ENCODE results near the gene DISC1. TPM values are rescaled to one million over a fixed set of nuclear protein-coding genes. Genes with fewer than 3 reads are reported as not detected.
"Not testable (repeated sequence)": the region's sequence is repeated elsewhere in the genome, so short reads cannot be mapped to it uniquely, and the experiment has no call there.

Gene DISC1
- total RNA-seq, 1 experiment from 2014 or later = 0.91 TPM

DNA sequence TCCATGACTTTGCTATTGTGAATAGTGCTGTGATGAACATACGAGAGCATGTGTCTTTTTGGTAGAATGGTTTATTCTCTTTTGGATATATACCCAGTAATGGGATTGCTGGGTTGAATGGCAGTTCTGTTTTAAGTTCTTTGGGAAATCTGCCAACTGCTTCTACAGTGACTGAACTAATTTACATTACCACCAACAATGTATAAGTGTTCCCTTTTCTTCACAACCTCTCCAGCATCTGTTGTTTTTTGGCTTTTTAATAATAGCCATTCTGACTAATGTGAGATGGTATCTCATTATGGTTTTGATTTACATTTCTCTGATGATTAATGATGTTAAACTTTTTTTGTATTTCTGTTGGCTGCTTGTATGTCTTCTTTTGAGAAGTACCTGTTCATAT lies 335.2 kb downstream of the DISC1 start:
- in situ Hi-C loops (cut with HindIII; ENCODE audit: low pct_unique_long_range_greater_than_20kb, low sequenced_read_pairs); DNase-seq (ENCODE audit: low read depth): not testable (repeated sequence)

DNA sequence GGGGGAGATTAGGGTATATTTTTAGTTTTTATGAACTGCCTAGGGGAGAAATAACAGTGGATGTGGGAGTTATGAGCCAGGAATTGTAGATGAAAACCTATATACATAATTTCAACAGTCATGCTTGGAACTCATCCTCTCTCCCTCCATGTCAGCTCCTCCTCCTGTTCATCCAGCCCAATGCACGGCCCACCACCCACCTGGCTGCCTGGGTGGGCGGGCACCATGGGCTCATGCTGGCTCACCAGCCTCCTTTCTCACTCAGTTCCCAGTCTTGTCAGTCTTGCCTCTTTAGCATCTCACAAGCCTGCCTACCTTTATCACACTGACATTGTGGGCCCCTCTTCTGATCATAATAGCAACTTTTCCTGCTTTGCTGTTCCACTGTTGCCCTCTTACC lies 336.0 kb downstream of the DISC1 start:
- in situ Hi-C loops (cut with HindIII; ENCODE audit: low pct_unique_long_range_greater_than_20kb, low sequenced_read_pairs) = no loop called here
- no peak for DNase-seq (ENCODE audit: low read depth)

DNA sequence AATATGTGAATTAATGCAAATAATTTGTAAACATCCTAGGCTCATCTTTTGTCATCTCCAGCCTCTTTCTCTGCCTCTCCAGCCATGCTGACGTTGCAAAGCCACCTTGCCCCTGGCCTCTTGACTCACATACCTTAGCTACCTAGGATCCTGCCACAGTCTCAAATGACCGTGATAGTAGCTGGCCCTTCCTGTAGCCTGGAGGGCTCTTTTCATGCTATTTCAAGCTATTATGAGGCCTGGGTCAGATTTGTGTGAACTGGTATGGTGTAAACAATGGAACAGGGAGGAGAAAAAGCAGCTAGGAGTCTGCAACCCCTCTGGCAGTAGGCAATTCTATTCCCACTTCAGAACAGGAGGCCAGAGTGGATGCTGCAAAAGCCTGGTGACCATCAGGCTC lies 337.7 kb downstream of the DISC1 start:
- in situ Hi-C loops (cut with HindIII; ENCODE audit: low pct_unique_long_range_greater_than_20kb, low sequenced_read_pairs) = no loop called here
- no peak for DNase-seq (ENCODE audit: low read depth)

DNA sequence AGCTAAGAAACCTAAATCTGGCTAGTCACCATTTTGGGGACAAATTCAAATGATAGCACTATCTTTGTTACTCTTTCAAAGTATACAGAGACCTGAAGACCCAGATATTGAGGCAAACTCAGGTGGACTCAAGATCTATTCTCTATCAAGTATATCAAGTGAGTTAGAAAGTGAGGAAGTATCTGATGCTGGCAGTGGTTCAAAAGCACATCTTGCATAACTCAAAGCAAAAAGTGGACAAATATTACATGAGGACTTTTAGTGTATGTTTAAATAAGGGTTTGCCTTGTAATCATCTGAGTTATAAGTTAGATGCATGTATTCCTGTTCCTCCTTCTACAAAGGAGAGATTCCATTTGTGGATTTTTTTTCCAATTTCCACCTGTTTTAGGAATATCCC lies 338.4 kb downstream of the DISC1 start:
- DNase-seq (ENCODE audit: low read depth) = no peak
- in situ Hi-C loops (cut with HindIII; ENCODE audit: low pct_unique_long_range_greater_than_20kb, low sequenced_read_pairs) = no loop called here

DNA sequence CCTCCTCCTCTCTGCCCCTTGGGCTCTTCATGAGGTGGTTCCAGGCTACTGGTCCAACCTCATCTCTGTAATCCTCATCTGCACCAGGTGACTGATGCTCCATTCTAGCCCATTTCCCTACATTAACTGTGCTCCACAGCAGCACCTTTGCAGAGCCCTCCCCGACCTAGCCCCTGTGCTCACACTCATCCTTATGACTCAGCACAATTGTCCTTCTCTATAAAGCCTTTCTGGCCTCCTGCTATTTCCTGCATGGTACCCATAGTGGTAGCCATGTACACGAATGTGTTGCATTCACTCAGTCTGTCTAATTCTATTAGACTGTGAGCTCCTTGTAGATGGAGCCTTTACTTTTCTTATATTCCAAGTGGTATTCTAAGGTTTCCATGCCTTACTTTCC lies 339.0 kb downstream of the DISC1 start:
- no peak for DNase-seq (ENCODE audit: low read depth)
- in situ Hi-C loops (cut with HindIII; ENCODE audit: low pct_unique_long_range_greater_than_20kb, low sequenced_read_pairs) = no loop called here

DNA sequence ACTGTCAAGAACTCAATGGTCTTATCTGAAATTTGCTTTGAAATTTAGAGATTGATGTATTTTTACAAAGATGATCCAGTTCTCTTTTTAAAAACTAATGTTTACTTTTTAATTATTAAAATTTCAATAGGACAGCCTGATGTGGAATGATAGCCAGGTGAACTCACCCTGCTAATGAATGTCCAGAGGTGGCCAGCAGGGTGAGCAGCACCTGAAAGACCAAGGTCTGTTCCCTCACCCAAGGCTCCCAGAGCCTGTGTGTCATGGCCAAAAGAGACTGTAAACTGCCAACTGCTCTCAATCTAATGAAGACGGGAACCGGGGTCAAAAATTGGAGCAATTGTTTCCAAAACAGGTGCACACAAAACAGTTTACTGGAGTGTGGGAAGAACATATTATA lies 340.4 kb downstream of the DISC1 start:
- in situ Hi-C loops (cut with HindIII; ENCODE audit: low pct_unique_long_range_greater_than_20kb, low sequenced_read_pairs) = no loop called here
- no peak for DNase-seq (ENCODE audit: low read depth)

DNA sequence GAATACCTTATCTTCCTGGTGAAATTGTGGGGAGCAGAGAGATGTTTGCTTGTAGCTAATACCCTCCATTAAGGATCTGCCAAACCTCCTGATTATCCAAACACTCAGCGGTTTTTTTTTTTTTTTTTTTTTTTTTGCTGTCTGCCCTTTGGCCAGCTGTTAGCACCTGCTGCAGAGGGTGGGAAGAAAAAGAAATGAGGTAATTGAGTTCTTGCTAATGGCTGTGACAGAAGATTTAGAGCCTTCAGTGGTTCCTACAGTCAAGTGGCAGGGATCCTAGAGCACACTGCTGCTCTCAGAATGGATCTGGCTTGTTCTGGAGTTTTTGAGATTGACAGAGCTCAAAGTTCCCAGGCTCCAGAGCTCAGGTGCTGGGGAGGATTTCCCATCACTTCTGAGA lies 342.5 kb downstream of the DISC1 start:
- no peak for DNase-seq (ENCODE audit: low read depth)
- in situ Hi-C loops (cut with HindIII; ENCODE audit: low pct_unique_long_range_greater_than_20kb, low sequenced_read_pairs) = no loop called here

DNA sequence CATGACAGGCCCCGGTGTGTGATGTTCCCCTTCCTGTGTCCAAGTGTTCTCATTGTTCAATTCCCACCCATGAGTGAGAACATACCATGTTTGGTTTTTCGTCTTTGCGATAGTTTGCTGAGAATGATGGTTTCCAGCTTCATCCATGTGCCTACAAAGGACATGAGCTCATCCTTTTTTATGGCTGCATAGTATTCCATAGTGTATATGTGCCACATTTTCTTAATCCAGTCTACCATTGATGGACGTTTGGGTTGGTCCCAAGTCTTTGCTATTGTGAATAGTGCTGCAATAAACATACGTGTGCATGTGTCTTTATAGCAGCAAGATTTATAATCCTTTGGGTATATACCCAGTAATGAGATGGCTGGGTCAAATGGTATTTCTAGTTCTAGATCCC lies 343.2 kb downstream of the DISC1 start:
- DNase-seq (ENCODE audit: low read depth); in situ Hi-C loops (cut with HindIII; ENCODE audit: low pct_unique_long_range_greater_than_20kb, low sequenced_read_pairs): not testable (repeated sequence)

DNA sequence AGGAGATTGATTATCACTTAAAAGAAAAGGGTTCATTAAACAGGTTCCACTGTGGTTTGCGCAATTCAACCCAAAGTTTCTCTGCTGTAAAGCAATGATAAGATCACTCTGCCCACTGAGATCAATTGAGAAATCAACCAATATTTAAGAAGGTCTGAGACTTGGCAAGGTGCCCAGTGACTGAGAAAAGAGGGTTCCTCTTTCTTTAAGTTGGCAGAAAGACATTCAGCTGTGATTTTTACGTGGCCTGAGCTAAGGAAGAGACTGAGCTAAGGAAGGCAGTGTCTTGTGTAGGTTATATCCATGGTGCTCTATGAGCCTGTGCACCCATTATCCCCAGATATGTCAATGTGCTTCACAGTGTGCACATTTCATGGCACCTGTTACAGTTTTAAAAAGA lies 344.1 kb downstream of the DISC1 start:
- in situ Hi-C loops (cut with HindIII; ENCODE audit: low pct_unique_long_range_greater_than_20kb, low sequenced_read_pairs) = no loop called here
- no peak for DNase-seq (ENCODE audit: low read depth)

DNA sequence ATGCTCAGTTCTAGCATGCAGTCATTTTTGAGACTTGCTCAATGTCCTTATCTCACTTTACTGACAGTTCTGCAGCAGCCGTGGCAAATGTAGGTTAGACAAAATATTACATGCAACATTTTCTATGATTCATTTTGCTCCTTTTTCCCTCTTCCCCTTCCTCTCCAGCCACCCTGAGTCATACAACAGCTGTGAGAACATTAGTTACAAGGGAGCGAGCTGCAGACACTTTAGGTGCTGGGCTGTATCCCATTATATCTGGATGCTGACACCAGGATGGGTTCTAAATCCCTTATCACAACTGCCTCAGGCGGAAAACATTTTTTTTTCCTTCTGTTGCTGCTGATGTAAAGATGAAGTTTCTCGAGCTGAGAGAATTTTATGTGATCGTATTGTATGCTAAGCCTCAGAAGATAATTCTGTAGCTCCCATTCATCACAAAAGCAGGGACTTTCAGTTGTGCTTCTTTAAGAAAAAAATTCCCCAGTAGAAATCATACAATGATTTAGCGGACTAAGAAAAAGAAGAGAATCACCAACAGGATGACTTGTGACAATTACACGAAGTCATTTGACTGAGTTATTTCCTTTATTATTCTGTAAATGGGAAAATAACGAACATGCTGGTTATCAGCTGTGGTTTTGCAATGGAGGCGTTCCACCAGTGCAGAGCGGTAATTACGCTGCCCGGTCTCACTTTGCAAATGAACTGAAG lies 345.0 kb downstream of the DISC1 start:
- in situ Hi-C loops (cut with HindIII; ENCODE audit: low pct_unique_long_range_greater_than_20kb, low sequenced_read_pairs) = no loop called here
- no peak for DNase-seq (ENCODE audit: low read depth)

DNA sequence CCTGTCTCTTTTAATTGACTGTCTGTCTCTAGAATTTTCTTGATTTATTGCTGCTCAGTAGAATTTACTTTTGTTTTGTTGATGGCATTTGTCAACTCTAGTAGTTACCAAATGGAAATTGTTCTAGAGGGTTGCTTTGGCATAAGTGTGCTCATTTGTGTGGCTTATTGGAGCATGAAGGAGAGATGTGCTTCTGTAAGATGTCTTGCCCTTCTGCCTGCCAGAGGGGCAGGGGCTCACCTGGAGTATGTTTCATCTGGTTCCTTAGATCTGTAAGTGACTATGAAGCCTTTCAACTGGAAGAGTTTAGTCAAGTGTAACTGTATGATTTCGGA lies 345.5 kb downstream of the DISC1 start:
- in situ Hi-C loops (cut with HindIII; ENCODE audit: low pct_unique_long_range_greater_than_20kb, low sequenced_read_pairs) = no loop called here
- DNase-seq (ENCODE audit: low read depth) = no peak

DNA sequence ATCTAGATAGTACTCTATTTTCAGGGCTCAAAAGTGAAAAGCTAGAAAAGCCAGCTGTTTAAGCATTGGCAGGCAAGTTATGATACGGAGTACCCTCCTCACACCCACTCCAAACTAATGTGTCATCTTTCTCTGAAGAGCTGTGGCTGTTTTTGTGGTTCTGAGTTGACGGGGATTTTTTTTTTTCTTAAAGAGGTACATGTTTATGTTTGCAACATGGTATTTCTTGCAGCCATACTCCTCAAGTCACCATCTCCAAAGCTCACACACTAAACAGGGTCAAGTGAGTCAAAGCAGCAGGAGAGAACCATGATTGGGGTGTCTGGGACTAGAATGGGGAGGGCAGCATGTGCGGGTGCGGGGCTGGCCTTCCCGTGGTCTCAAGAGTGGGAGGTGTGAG lies 347.2 kb downstream of the DISC1 start:
- DNase-seq (ENCODE audit: low read depth) = no peak
- in situ Hi-C loops (cut with HindIII; ENCODE audit: low pct_unique_long_range_greater_than_20kb, low sequenced_read_pairs) = no loop called here

DNA sequence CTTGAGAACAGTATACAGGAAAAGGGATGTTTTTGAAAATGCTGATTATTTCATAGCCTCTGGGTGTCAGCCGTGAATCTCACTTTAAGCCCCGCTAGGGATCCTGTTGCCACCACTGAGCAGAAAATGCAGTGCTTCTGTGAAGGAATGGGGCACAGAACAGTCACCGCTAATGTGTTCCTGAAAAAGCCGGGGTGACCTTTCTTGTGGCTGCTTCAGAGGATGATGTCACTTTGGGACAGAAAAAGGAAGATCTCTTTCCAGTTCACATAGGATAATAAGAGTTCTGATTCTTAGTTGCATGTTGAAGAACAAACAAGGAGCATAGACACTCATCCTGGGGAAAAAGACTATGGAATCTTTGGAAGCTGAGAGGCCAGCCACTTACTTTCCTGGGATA lies 349.6 kb downstream of the DISC1 start:
- DNase-seq (ENCODE audit: low read depth) = no peak
- in situ Hi-C loops (cut with HindIII; ENCODE audit: low pct_unique_long_range_greater_than_20kb, low sequenced_read_pairs) = no loop called here

DNA sequence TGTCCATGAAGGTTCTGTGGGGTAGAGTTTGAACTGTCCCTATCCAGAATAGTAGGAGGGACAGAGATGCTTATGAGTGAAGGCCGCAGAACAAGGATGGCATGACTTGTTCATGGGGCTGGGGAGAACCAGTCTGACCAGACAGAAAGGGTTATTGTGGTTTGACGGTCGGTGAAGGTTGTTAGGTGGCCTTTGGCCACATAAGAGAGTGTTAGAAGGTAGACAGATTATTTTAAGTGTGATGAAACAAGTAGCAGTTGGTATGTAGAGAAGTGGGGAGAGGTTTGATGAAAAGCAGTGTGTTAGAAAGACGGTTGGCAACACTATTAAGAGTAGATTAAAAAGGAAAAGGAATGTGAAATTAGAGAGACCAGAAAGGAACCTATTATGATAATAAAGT lies 355.1 kb downstream of the DISC1 start:
- in situ Hi-C loops (cut with HindIII; ENCODE audit: low pct_unique_long_range_greater_than_20kb, low sequenced_read_pairs) = no loop called here

DNA sequence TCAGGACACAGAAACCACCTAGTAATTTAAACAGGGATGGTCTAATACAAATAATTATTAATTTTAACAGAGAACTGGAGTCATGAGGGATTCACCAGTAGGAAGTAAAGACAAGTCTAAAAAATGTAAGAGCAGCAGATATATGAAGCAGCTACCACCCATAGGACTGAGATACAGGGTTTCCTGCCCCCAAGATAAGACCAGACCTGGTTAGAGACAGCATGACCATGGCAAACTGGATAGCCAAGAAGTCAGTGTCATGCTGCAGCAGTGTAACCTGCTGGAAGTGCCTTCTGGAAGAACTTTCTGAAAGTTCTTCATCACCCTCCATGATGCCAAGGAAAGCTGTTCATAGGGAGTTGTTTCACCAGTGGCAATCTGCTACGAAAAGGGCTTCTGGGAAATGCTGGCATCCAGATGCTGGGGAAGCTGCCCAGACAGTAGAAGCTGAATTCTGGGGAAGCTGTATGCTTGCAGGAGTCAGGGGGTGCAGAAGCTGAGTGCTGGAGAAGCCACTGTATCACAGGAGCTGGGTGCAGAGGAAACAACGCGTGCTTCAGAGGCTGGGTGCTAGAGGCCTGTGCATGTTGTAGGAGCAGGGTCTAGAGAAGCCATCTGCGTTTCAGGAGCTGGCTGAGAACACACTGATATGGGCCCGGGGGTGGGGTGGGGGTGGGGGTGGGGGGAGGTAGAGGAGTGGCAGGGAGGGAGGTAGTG lies 356.4 kb downstream of the DISC1 start:
- no peak for DNase-seq (ENCODE audit: low read depth)
- in situ Hi-C loops (cut with HindIII; ENCODE audit: low pct_unique_long_range_greater_than_20kb, low sequenced_read_pairs) = no loop called here

More for the DNA sequence above, 355.1 kb downstream of the DISC1 start:
- DNase-seq (ENCODE audit: low read depth) = no peak

DNA sequence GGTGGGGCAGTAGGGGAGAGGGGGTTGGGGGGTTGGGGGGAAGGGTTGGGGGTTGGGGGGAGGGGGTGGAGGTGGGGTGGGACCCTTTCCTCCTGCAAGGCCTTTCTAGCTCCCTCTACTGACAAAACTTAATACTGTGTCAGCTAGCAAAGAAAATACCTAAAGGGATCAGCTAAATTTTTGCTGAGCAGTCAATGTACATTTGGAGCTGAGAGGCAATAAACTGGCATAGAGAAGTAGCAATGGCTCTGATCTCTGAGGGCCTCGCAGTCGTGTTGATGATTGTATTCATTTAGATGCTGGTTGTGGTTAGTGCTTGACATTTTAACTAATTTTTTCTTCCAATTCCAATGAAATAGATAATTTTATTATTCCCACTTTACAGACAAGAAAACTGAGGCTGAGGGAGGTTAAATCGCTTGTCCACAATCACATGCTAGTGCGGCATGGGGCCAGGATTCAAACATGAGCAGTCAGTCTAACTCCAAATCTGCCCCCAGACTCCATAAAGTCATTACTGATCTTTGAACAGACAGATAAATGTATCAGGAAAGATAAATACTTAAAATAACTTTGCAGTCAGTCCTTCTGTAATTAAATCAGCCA lies 357.1 kb downstream of the DISC1 start:
- DNase-seq (ENCODE audit: low read depth) = no peak
- in situ Hi-C loops (cut with HindIII; ENCODE audit: low pct_unique_long_range_greater_than_20kb, low sequenced_read_pairs) = no loop called here

DNA sequence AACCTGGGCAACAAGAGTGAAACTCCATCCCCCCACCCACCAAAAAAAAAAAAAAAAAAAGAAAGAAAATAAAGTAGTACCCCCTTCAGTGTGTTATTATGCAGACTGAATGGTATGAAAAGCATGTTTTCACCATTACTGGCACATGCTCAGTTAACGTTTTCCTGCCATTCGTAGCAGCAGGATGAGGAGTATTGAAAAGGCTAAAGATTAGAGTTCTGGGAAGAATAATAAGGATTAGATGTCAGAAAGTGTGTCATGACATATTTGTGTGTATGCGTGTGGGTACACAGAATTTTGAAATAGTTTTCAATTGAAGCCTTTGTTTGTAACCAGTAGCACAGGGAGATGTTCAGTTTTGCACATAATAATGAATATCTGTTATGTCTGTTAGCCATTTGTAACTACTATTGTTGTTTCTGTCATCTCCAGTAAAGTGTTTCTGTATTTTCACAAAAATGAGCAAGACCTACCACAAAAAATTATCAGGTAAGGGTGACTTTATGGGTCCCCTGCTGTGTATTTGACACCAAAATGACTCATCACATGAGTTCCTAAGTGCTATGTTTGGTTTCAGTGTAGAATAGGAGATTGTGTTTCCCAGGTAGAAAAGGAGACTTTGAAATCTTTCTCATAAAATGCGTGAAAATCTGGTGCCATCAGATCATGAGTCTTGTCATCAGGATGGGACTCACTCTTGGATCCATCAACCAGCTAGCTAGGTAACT lies 358.9 kb downstream of the DISC1 start:
- in situ Hi-C loops (cut with HindIII; ENCODE audit: low pct_unique_long_range_greater_than_20kb, low sequenced_read_pairs) = no loop called here
- no peak for DNase-seq (ENCODE audit: low read depth)

DNA sequence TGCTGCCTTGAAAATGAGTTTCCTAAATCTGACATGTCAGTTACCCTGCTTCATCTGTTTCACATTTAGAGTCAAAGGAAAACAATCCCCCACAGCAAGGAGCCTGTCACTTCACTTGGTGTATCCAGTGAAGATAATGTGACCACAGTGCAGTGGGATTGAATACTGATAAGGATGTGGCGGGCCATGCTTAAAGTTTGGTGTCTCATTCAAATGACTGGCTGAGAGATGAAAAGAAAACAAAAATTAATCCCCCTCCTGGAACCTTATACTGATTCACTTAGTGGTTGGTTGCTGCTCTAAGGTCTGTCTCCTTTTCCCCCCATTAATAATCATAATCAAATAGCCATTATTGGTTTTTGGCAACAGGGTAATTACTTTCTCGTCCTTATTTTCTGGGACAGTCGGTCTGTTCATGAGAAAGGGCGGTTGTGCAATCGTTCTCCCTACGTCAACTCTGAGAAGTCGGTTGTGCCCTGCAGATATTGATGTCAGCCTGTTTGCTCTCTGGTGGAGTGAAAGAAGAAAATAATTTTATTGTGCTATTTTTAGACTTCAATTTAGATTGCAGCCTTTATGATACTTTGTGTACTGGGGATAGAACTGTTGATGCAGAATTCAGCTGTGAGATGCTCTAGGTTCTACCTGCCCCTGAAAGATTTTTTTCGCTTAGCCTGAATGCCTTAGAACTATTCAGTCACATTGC lies 360.2 kb downstream of the DISC1 start:
- in situ Hi-C loops (cut with HindIII; ENCODE audit: low pct_unique_long_range_greater_than_20kb, low sequenced_read_pairs) = no loop called here
- DNase-seq (ENCODE audit: low read depth) = no peak

DNA sequence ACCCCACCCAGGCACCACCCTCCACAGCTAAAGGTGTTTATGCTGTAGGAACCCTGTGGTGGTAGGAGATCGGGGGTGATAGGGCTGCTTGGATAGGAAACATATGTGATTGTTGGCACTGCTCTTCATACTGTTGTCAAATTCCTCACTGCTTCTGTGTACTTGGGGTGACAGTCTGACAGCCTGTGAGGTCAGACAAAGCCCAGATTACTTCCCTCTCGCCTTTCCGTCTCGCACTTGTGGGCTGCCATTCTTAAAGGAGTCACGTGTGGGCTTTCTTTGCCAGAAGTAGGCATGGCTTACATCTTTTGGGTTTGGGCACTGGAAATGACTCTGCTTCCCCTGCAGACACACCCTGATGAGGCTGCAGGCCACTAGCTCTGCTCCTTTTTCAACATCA lies 363.8 kb downstream of the DISC1 start:
- in situ Hi-C loops (cut with HindIII; ENCODE audit: low pct_unique_long_range_greater_than_20kb, low sequenced_read_pairs) = no loop called here
- DNase-seq (ENCODE audit: low read depth) = no peak
